Middle frontal gyrus (tissue), 1 donor: ENCODE measurements around the gene SPNS2.

Source experiments
- DNase-seq: peaks from one replicate; pipeline ENCODE4 v3.0.0-alpha.2; 2015; ENCODE audit warnings: low spot score; ENCODE audit errors: extremely low spot score

Gene SPNS2

GRCh38 chr17:4587195-4587594 is 88.5 kb downstream of the SPNS2 start:
- no peak for DNase-seq

DNA sequence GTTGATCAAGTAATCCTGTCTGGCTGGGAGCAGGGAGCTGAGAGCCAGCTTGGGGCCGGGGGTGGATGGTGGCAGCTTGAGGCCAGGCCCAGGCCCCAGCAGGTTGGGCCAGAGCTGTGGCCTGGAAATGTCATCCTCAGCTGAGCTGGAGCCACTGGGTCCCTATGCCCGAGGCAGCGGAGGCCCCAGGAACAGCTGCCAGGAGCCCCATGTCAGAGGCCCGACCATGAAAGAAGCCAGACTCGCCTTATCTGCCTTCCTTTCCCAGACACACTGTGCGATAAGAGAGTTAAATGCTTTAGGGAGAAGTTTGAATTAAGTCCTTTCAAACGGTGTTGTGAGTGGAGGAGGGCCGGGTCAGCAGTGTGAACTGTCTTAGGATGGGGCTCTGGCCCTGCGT is 89.1 kb downstream of the SPNS2 start:
- no peak for DNase-seq

- DNase-seq, result no peak
Measured at GRCh38 chr17:4588391-4588790, 89.7 kb downstream of the SPNS2 start.
